B cell (primary cell): ENCODE measurements around the gene ACTC1. TPM values are rescaled to one million over a fixed set of nuclear protein-coding genes. Genes with fewer than 3 reads are reported as not detected.

Source experiments
- ATAC-seq: fragments of 200-7000 bp; cut with Tn5 transposase; one replicate; pipeline ENCODE4 v1.10.0; 2021; ENCODE audit warnings: low read depth, mild to moderate bottlenecking, moderate number of reproducible peaks, moderate library complexity
- CTCF ChIA-PET: fragments of 350-600 bp; sonication (Branson Sonifier 250); formaldehyde crosslinking; loops from one replicate; lab custom pipeline; 2021; ENCODE audit warnings: antibody characterized with exemption, inconsistent platforms; lab: Charles Lee
- POLR2A ChIA-PET: fragments of 350-600 bp; sonication (Branson Sonifier 250); formaldehyde crosslinking; loops from one replicate; lab custom pipeline; 2021; ENCODE audit warnings: antibody characterized with exemption; lab: Charles Lee
- DNase-seq: peaks from one replicate; pipeline ENCODE4 v3.0.0; 2013
- H2AFZ ChIP-seq: 2 replicates; pipeline ENCODE4 v1.6.1; 2012; ENCODE audit warnings: mild to moderate bottlenecking, low read depth, low read length; ENCODE audit not compliant: insufficient read depth, poor library complexity, severe bottlenecking
- H3K27ac ChIP-seq, 2 donors: 1 replicate in 1 of 2; 2 replicates in 1 of 2; pipeline ENCODE4 v1.5.1; 2012 to 2013; ENCODE audit warnings: low read length in 2 of 2, mild to moderate bottlenecking in 2 of 2, moderate library complexity in 1 of 2
- H3K27me3 ChIP-seq, 4 experiments: fragments of 200-600 bp in 1 of 4; sonication (generic) in 1 of 4; replicated peaks in 1 of 4; 1 replicate in 2 of 4; 2 replicates in 2 of 4; pipeline versions ENCODE4 v1.6.1 to v1.7.0; 2013 to 2016; ENCODE audit warnings: low read length in 3 of 4, mild to moderate bottlenecking in 2 of 4, mixed read lengths in 1 of 4, moderate library complexity in 1 of 4; ENCODE audit not compliant: insufficient read depth in 4 of 4, control insufficient read depth in 3 of 4; ENCODE audit errors: control extremely low read depth in 1 of 4
- H3K36me3 ChIP-seq, 2 experiments: replicated peaks in 1 of 2; 1 replicate in 1 of 2; 2 replicates in 1 of 2; pipeline versions ENCODE4 v1.6.1 to v1.7.1; 2013; ENCODE audit warnings: low read length in 1 of 2; ENCODE audit not compliant: insufficient read depth in 2 of 2, control insufficient read depth in 1 of 2; ENCODE audit errors: control extremely low read depth in 1 of 2, extremely low read depth in 1 of 2
- H3K4me1 ChIP-seq, 2 donors: fragments of 200-600 bp in 1 of 2; sonication (generic) in 1 of 2; 1 replicate in 1 of 2; 2 replicates in 1 of 2; pipeline versions ENCODE4 v1.5.1 to v1.6.1; 2013 to 2017; ENCODE audit warnings: low read length in 2 of 2; ENCODE audit not compliant: control insufficient read depth in 2 of 2, insufficient read depth in 2 of 2
- H3K4me2 ChIP-seq: replicated peaks from 2 replicates; pipeline ENCODE3; 2012; ENCODE audit warnings: mild to moderate bottlenecking, low read depth, low read length; ENCODE audit not compliant: poor library complexity, severe bottlenecking
- H3K4me3 ChIP-seq, 5 experiments: fragments of 200-600 bp in 1 of 5; sonication (generic) in 1 of 5; 1 replicate in 3 of 5; 2 replicates in 2 of 5; pipeline versions ENCODE4 v1.5.1 to v1.7.0; 2011 to 2016; ENCODE audit warnings: low read length in 4 of 5, mild to moderate bottlenecking in 4 of 5, low read depth in 2 of 5, control low read depth in 1 of 5, moderate library complexity in 1 of 5; ENCODE audit not compliant: insufficient read depth in 1 of 5; ENCODE audit errors: control extremely low read depth in 1 of 5, extremely low read depth in 1 of 5
- H3K79me2 ChIP-seq: fragments of 200-600 bp; sonication (generic); one replicate; pipeline ENCODE4 v1.6.0; 2016; ENCODE audit warnings: low read length; ENCODE audit not compliant: control insufficient read depth, insufficient read depth
- H3K9ac ChIP-seq: fragments of 200-600 bp; sonication (generic); 2 replicates; pipeline ENCODE4 v1.6.1; 2017; ENCODE audit warnings: mild to moderate bottlenecking, low read length, moderate library complexity
- H3K9me3 ChIP-seq, 3 donors: one replicate each; pipeline versions ENCODE4 v1.6.1 to v1.7.1; 2013; ENCODE audit warnings: low read length in 2 of 3; ENCODE audit not compliant: control insufficient read depth in 2 of 3, insufficient read depth in 1 of 3; ENCODE audit errors: control extremely low read depth in 1 of 3
- H4K20me1 ChIP-seq: 2 replicates; pipeline ENCODE4 v1.6.0; 2012; ENCODE audit warnings: mild to moderate bottlenecking, low read length; ENCODE audit not compliant: insufficient read depth, control insufficient read depth, poor library complexity, severe bottlenecking
- H3K27ac Mint-ChIP-seq: one replicate; pipeline ENCODE4 v1.8.0; 2021; ENCODE audit warnings: mixed read lengths
- H3K27me3 Mint-ChIP-seq: one replicate; pipeline ENCODE4 v1.8.0; 2021; ENCODE audit warnings: mixed read lengths
- H3K4me1 Mint-ChIP-seq: one replicate; pipeline ENCODE4 v1.8.0; 2021; ENCODE audit warnings: mixed read lengths
- H3K4me3 Mint-ChIP-seq: one replicate; pipeline ENCODE4 v1.8.0; 2021; ENCODE audit warnings: mixed read lengths
- H3K9me3 Mint-ChIP-seq: one replicate; pipeline ENCODE4 v1.8.0; 2022; ENCODE audit warnings: mixed read lengths; ENCODE audit not compliant: insufficient read depth
- EZH2 ChIP-seq: IDR thresholded peaks from 2 replicates; pipeline ENCODE4 v1.6.1; 2012; ENCODE audit warnings: borderline replicate concordance, low read depth, mild to moderate bottlenecking, moderate library complexity, low read length; ENCODE audit not compliant: insufficient read depth, poor library complexity, severe bottlenecking
- WGBS: methylation state at CpG from one replicate; pipeline ENCODE4 v1.1.5; 2013; ENCODE audit warnings: missing lambda C conversion rate; ENCODE audit not compliant: insufficient coverage; 5-methylcytosine and 5-hydroxymethylcytosine counted together
- intact Hi-C: fragments of 100-400 bp; cut with micrococcal nuclease; formaldehyde crosslinking; loops from one replicate; pipeline ENCODE4 v1.10.0; 2022
- polyA plus RNA-seq: library from polyadenylated mRNA; depleted of rRNA; stranded (reverse); fragments of >200 nt; gene quantifications from 2 replicates; pipeline ENCODE4 v1.2.3, GENCODE V29; 2012
- total RNA-seq, 2 donors: library from RNA; stranded (reverse); fragments of 120-200 nt in 1 of 2; gene quantifications; 1 replicate in 1 of 2; 2 replicates in 1 of 2; pipeline versions ENCODE4 v1.2.3 to v1.2.4, GENCODE V29; 2013 to 2022
- TF ChIP-seq, protein P1 (sequence below): fragments of 200-600 bp; IDR thresholded peaks from one replicate; pipeline ENCODE4 v1.8.0; 2022; ENCODE audit warnings: antibody characterized with exemption, mild to moderate bottlenecking

The ACTC1 gene
- total and polyA plus RNA-seq, 2 donors (not counting 1 experiment from before 2014, with no cell fraction given) = not detected

DNA sequence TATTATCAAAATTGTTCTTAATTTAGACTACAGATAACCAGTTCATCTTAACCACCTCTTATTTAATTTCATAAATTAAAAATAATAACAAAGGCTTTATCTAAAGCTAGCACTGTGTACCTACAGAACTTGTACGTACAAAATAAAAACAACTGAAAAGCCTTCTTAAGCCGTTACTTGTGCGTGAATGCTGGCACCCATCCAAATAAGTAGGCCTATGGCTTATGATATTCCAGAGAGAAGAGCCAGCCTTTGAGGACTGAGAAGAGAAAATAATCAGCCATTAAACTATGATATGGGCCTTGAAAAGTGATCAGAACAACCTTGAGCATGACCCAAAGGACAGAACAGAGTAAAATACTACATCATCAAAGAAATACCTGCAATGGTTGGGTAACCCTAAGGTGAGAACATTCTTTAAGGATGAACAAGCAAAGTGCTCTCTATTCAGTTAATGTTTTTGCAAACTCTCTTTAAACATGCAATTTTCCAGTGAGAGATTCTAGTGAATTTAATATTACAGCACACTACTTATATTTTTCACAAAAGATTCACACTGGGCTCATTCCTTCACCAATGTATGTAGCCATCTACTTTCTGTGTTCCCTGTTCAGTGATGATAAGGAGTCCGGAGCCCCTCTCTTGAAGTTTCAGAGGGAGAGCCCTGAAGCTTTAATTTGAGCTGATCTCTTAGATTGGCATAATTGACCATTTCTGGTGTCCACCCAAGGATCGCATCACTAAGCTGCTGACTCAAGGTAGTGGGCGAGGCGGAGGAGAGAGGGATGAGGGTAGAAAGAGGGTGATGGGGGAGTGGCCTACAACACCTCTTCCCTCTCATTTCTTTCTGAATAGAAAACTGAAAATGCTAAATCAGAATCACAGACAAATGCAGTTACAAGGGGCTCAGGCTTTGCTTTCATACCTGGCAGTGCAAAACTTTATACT, 7.7 kb upstream of the ACTC1 start:
- Histone ChIP-seq H3K79me2 (no peaks in the 10 kb centered on the region), H3K4me3 (no peak overlapping the region), H3K27me3 (peaks cover 0 to 7% (median 2%) of the 10 kb centered on the region in 4 experiments), H2AFZ (no peak overlapping the region), H3K4me2 (no peak overlapping the region), H3K36me3 (no peaks in the 10 kb centered on the region), H4K20me1 (no peaks in the 10 kb centered on the region), H3K9me3 (peaks cover 0 to 8% (median 0%) of the 10 kb centered on the region in 3 donors), H3K9ac (no peak overlapping the region), H3K4me1 (no peaks in the 10 kb centered on the region), H3K27ac (no peak overlapping the region)
- no CpG with 5 or more reads among the region's 7 CpGs for WGBS
- no peak overlapping the region for H3K4me3 Mint-ChIP-seq
- TF ChIP-seq, protein P1, sequence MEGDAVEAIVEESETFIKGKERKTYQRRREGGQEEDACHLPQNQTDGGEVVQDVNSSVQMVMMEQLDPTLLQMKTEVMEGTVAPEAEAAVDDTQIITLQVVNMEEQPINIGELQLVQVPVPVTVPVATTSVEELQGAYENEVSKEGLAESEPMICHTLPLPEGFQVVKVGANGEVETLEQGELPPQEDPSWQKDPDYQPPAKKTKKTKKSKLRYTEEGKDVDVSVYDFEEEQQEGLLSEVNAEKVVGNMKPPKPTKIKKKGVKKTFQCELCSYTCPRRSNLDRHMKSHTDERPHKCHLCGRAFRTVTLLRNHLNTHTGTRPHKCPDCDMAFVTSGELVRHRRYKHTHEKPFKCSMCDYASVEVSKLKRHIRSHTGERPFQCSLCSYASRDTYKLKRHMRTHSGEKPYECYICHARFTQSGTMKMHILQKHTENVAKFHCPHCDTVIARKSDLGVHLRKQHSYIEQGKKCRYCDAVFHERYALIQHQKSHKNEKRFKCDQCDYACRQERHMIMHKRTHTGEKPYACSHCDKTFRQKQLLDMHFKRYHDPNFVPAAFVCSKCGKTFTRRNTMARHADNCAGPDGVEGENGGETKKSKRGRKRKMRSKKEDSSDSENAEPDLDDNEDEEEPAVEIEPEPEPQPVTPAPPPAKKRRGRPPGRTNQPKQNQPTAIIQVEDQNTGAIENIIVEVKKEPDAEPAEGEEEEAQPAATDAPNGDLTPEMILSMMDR = no peak
- TF ChIP-seq EZH2 = no peak
- H3K27me3 Mint-ChIP-seq = peaks cover 40% of the 10 kb centered on the region
- H3K4me1 Mint-ChIP-seq = no peaks in the 10 kb centered on the region
- ChIA-PET CTCF (no interaction called here), POLR2A (no interaction called here)
- intact Hi-C loops = no loop called here
- DNase-seq (no peak), ATAC-seq (no peak)
- H3K9me3 Mint-ChIP-seq = no peaks in the 10 kb centered on the region
- no peak overlapping the region for H3K27ac Mint-ChIP-seq

DNA sequence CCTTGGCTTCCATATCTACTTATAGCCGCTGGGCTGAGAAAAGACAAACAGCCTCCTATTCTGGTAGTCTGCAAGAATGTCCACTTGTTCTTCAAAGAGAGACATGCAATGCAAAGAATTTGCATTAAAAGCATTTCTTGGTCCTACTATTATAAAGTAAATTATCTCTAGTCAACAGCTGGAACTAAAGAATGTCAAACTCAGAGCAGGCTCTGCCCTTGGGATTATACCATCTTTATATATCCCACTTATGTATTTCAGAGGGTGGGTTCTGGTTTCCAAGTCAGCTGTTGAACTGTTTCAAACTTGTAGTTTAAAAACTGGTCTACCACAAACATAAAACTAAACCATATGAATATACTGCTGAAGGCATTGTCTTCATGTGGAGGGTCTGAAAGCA, 7.0 kb upstream of the ACTC1 start:
- POLR2A ChIA-PET = no interaction called here
- H3K9me3 Mint-ChIP-seq = no peaks in the 10 kb centered on the region
- ATAC-seq = no peak

More for the DNA sequence above, 7.0 kb upstream of the ACTC1 start:
- peaks cover 37% of the 10 kb centered on the region for H3K27me3 Mint-ChIP-seq
- TF ChIP-seq EZH2 = no peak
- TF ChIP-seq, protein P1 = no peak
- no peak overlapping the region for H3K4me3 Mint-ChIP-seq
- no peak for DNase-seq
- Histone ChIP-seq H3K27ac (no peak overlapping the region), H3K27me3 (peaks cover 0 to 7% (median 2%) of the 10 kb centered on the region in 4 experiments), H3K4me2 (no peak overlapping the region), H3K79me2 (no peaks in the 10 kb centered on the region), H3K36me3 (no peaks in the 10 kb centered on the region), H3K9ac (no peak overlapping the region), H3K4me3 (no peak overlapping the region), H4K20me1 (no peaks in the 10 kb centered on the region), H3K9me3 (peaks cover 0 to 5% (median 0%) of the 10 kb centered on the region in 3 donors), H2AFZ (no peak overlapping the region), H3K4me1 (no peaks in the 10 kb centered on the region)
- H3K27ac Mint-ChIP-seq = no peak overlapping the region
- WGBS = no CpG with 5 or more reads among the region's 1 CpG
- CTCF ChIA-PET = no interaction called here
- H3K4me1 Mint-ChIP-seq = no peaks in the 10 kb centered on the region
- intact Hi-C loops = no loop called here
